LNCaP clone FGC (cell line): ENCODE results near the gene PSIP1.
"Not testable (repeated sequence)": the region's sequence is repeated elsewhere in the genome, so short reads cannot be mapped to it uniquely, and the experiment has no call there.

Source experiments
- DNase-seq: peaks from one replicate; pipeline ENCODE4 v3.0.0-alpha.2; 2011; ENCODE audit warnings: low read depth
- H3K4me3 ChIP-seq: 2 replicates; pipeline ENCODE4 v1.5.1; 2011; ENCODE audit warnings: mild to moderate bottlenecking, low read depth, low read length, control low read depth
- CTCF ChIP-seq: IDR thresholded peaks from 2 replicates; pipeline ENCODE4 v1.5.1; 2012; ENCODE audit warnings: mild to moderate bottlenecking; ENCODE audit not compliant: control insufficient read depth, insufficient read depth; ENCODE audit errors: extremely low read depth

PSIP1 gene

GRCh38 chr9:15469406-15469805, 41.4 kb downstream of the PSIP1 start:
- TF ChIP-seq CTCF = no peak
- no peak for DNase-seq
- H3K4me3 ChIP-seq = no peak overlapping the region

GRCh38 chr9:15468145-15468544, 42.6 kb downstream of the PSIP1 start:
- no peak for TF ChIP-seq CTCF
- DNase-seq = no peak
- H3K4me3 ChIP-seq = no peak overlapping the region

GRCh38 chr9:15461601-15462000, 49.2 kb downstream of the PSIP1 start:
- no peak for DNase-seq
- TF ChIP-seq CTCF = no peak
- no peak overlapping the region for H3K4me3 ChIP-seq

GRCh38 chr9:15461056-15461455, 49.7 kb downstream of the PSIP1 start:
- DNase-seq = no peak
- TF ChIP-seq CTCF = no peak
- H3K4me3 ChIP-seq = no peak overlapping the region

- H3K4me3 ChIP-seq = no peak overlapping the region
- TF ChIP-seq CTCF = no peak
- DNase-seq = no peak
Observed at GRCh38 chr9:15453956-15454355, 56.8 kb downstream of the PSIP1 start.

GRCh38 chr9:15444141-15444540, 66.6 kb downstream of the PSIP1 start:
- TF ChIP-seq CTCF = no peak
- DNase-seq = no peak

GRCh38 chr9:15442264-15442663, 68.5 kb downstream of the PSIP1 start:
- not testable (repeated sequence) for H3K4me3 ChIP-seq, DNase-seq

More at GRCh38 chr9:15444141-15444540, 66.6 kb downstream of the PSIP1 start:
- H3K4me3 ChIP-seq = no peak overlapping the region

GRCh38 chr9:15441841-15442240, 68.9 kb downstream of the PSIP1 start:
- DNase-seq, H3K4me3 ChIP-seq: not testable (repeated sequence)
